ENCODE data around the gene RIPK1.
"Not testable (repeated sequence)": the region's sequence is repeated elsewhere in the genome, so short reads cannot be mapped to it uniquely, and the experiment has no call there.

Gene RIPK1

DNA sequence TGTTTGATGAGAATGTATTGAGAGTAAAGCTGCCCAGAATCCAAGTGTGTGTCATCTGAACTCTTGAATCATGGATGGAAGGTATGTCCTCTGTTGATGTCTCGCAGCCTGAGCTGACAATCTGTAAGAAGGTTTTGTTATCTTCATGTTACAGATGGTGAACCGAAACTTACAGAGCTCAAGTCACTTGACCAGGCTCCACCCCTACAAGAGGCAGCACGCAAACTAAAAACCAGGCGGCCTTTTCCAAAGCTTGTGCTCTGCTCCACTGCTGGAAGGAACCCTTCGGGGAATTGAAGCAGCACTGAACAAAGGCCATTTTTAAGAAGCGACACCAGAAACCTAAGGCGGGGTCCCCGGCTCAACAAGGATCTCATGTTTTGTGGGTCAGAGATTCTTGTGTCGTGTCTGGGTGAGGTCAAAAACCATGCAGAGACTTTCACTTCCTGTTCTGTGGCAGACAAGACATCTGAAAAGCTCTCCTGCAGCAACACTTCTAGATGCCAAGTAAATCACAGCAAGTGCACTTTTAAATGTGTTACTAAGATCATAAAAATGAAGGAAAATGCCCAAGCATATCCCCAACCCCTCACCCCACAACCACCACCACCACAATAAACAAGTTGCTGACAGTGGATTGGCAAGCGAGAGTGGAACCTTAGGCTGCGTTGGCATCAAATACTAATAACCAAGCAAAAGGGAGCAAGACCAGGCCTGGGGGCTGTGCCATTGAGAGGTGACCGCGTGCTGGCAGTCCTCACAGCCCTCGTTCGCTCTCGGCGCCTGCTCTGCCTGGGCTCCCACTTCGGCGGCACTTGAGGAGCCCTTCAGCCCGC is 41.3 kb upstream of the RIPK1 start:
- no peak for DNase-seq (ENCODE audit: low read depth)
- no peak overlapping the region for H3K4me3 ChIP-seq (ENCODE audit: low read depth, low read length)
- TF ChIP-seq, protein P1, sequence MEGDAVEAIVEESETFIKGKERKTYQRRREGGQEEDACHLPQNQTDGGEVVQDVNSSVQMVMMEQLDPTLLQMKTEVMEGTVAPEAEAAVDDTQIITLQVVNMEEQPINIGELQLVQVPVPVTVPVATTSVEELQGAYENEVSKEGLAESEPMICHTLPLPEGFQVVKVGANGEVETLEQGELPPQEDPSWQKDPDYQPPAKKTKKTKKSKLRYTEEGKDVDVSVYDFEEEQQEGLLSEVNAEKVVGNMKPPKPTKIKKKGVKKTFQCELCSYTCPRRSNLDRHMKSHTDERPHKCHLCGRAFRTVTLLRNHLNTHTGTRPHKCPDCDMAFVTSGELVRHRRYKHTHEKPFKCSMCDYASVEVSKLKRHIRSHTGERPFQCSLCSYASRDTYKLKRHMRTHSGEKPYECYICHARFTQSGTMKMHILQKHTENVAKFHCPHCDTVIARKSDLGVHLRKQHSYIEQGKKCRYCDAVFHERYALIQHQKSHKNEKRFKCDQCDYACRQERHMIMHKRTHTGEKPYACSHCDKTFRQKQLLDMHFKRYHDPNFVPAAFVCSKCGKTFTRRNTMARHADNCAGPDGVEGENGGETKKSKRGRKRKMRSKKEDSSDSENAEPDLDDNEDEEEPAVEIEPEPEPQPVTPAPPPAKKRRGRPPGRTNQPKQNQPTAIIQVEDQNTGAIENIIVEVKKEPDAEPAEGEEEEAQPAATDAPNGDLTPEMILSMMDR (conservative IDR thresholded peaks at IDR 0.05; ENCODE audit: low read depth, low read length) = no peak

DNA sequence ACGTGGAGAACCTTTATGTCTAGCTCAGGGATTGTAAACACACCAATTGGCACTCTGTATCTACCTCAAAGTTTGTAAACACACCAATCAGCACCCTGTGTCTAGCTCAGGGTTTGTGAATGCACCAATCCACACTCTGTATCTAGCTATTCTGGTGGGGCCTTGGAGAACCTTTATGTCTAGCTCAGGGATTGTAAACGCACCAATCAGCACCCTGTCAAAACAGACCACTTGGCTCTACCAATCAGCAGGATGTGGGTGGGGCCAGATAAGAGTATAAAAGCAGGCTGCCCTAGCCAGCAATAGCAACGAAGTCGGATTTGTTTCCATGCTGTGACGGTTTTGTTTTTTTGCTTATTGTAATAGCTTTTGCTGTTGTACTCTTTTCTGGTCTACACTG is 40.1 kb upstream of the RIPK1 start:
- H3K4me3 ChIP-seq (ENCODE audit: low read depth, low read length); DNase-seq (ENCODE audit: low read depth): not testable (repeated sequence)

- no peak for DNase-seq (ENCODE audit: low read depth)
- no peak overlapping the region for H3K4me3 ChIP-seq (ENCODE audit: low read depth, low read length)
- TF ChIP-seq, protein P1 (conservative IDR thresholded peaks at IDR 0.05; ENCODE audit: low read depth, low read length) = no peak
Observed at GRCh38 chr6:3031857-3032640, 36.2 kb upstream of the RIPK1 start.

- no peak overlapping the region for H3K4me3 ChIP-seq (ENCODE audit: low read depth, low read length)
- DNase-seq (ENCODE audit: low read depth) = no peak
- TF ChIP-seq, protein P1 (conservative IDR thresholded peaks at IDR 0.05; ENCODE audit: low read depth, low read length) = no peak
Observed at GRCh38 chr6:3032986-3033385, 35.3 kb upstream of the RIPK1 start.

GRCh38 chr6:3033652-3034051 is 34.6 kb upstream of the RIPK1 start:
- H3K4me3 ChIP-seq (ENCODE audit: low read depth, low read length) = no peak overlapping the region
- no peak for DNase-seq (ENCODE audit: low read depth)
- TF ChIP-seq, protein P1 (conservative IDR thresholded peaks at IDR 0.05; ENCODE audit: low read depth, low read length) = no peak

- no peak for DNase-seq (ENCODE audit: low read depth)
- no peak overlapping the region for H3K4me3 ChIP-seq (ENCODE audit: low read depth, low read length)
- TF ChIP-seq, protein P1 (conservative IDR thresholded peaks at IDR 0.05; ENCODE audit: low read depth, low read length) = no peak
Observed at GRCh38 chr6:3035397-3035796, 32.9 kb upstream of the RIPK1 start.

GRCh38 chr6:3036861-3037637 is 31.2 kb upstream of the RIPK1 start:
- H3K4me3 ChIP-seq (ENCODE audit: low read depth, low read length) = no peak overlapping the region
- TF ChIP-seq, protein P1 (conservative IDR thresholded peaks at IDR 0.05; ENCODE audit: low read depth, low read length) = no peak
- DNase-seq (ENCODE audit: low read depth) = no peak
